HL-60/S4 treated with retinoic acid at 250 ng/mL for 4 days and 3 days (cell line): ENCODE measurements around the gene STOX2.
"Not testable (repeated sequence)": the region's sequence is repeated elsewhere in the genome, so short reads cannot be mapped to it uniquely, and the experiment has no call there.

Experiments used
- in situ Hi-C: fragments of 300-500 bp; cut with MboI; formaldehyde crosslinking; loops from 2 replicates; pipeline ENCODE4 v1.7.0; 2022; ENCODE audit warnings: low sequenced_read_pairs

STOX2 gene

DNA sequence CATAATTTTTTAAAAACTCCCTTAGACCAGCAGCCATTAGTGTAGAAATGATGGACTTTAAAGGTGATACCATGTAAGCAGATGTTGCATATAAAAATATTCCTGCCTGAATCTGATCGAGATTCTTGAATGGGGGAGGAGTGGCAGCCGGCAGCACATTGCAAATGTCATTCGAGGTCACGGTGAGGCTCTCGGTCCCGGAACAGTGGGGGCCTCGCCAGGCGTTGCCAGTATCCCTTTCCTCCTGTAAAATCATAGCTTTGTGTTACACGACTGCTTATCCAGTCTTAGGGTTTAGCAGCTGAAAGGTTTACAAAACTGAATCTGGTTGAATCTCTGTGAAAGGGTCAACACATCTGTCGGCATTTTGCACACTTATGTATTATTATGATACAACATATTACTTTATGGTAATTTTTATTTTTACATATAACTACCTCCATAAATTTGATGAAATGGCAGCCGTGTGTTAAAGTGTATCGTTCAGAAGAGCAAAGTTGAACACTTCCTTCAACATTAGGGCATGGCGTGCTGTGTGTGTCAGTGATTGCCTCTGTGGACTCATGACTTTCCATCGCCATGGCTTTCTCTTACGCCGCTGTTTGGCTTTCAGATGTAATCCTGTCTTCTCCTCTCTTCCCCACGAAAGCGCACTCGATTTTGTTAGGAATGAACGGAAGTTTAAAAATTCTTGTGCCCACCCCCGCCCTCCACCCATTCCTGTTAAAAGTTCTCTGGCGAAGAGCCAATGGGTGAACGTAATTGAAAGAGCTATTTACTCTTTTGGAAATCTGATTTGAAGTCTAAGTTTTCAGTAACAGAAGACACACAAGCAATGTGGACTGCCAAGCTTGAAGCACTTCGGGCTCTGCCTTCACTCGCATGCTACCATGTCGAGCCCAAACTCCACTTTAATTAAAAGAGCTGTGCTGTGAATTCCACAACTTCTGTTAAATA, 114.8 kb downstream of the STOX2 start:
- in situ Hi-C loops, result no loop called here

DNA sequence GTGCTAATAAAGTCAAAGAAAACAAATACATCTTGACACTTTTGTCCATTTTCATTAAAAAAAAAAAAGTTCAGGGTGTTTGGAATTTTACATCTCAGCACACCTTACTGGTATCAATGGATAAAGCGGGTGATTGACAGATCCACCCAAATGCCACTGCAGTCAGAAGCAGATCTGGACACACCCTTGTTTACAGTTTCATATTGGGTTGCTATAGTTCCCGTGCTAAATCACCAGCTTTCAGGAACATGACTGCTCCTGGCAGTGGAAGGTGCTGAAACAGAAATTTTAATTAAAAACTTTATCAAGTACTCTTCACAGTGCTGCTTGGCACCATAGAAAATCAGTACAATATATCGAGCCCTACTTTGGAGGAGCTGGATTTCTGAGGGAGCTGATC, 116.3 kb downstream of the STOX2 start:
- in situ Hi-C loops, result no loop called here

- in situ Hi-C loops, result no loop called here
These were observed 117.7 kb downstream of the STOX2 start for GRCh38 chr4:184022679-184023383.

GRCh38 chr4:184024637-184025036, 119.5 kb downstream of the STOX2 start:
- in situ Hi-C loops, result no loop called here

DNA sequence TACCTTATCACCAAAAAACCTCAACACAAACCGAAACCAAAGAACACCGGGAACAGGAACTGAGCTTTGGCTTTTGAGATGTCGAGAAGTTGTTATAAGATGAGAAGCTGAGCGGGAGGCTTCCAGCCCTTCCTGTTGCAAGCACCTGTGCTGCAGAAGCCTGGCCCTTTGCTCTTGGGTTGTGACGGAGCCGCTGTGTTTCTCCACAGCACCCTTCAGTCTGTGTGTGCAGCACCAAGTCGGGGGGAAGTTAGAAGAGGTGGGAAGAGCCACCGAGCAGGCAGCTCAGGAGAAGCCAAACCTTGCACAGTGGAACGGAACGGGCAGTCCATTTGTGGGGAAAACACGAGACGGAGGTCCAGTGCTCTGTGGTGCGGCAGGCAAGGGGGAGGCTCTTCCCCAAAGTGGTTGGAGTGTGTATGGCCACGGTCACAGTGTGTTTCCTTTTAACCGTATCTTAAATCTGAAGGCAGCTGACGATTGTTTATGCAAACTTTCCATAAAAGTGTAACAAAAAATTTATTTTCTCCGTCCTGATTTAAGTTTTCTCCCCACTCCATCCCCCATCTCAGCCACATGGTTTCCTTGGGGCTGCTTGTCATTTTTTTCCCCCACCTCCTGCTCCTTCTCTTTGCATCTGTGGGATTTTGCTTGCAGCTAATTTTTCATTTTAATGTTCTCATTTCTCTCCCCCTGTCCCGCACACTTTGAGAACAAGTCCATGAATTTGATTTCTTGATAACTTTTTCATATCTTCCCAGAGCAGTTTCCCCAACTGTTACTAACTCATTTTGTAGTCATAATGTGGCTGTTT, 123.7 kb downstream of the STOX2 start:
- in situ Hi-C loops, result no loop called here

DNA sequence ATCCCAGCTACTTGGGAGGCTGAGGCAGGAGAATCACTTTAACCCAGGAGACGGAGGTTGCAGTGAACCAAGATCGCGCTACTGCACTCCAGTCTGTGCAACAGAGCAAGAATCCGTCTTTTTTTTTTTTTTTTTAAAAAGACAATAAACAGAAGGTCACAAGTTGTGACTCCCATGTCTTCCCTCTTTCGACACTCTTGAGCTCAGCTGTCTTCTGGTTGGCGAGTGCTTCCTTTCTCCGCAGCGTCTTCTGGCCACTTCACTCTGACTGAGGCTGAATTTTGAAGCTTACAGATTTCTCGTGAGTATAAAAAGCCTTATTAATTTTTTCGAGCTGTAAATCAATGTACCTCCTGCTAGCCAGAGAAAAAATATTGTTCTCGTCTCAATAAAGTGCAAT, 124.9 kb downstream of the STOX2 start:
- in situ Hi-C loops, result no loop called here

- in situ Hi-C loops, result no loop called here
These were observed 125.7 kb downstream of the STOX2 start for GRCh38 chr4:184030764-184031163.

- in situ Hi-C loops, result no loop called here
These were observed 127.0 kb downstream of the STOX2 start for GRCh38 chr4:184032091-184032490.

DNA sequence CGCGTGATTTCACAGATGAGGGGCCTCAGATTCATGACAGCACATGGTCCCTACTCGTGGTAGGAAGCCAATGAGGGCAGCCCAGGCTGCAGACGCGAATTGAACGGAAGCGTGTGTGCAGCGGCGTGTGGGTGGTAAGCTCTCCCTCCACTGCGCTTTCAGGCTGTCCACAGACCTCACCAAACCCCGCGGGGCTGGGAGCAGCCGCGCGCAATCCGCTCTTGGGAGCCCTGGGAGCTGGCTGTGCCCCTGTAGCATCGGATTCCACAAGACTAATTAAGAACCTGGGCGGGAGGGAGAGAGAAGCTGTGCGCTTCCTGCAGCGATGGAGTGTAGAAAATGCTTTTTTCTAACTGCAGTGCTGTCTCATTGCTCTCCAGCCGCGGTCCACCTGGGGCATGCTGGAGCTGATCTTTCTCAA, 134.9 kb downstream of the STOX2 start:
- in situ Hi-C loops, result no loop called here

- in situ Hi-C loops, result no loop called here
These were observed 136.0 kb downstream of the STOX2 start for GRCh38 chr4:184041156-184041555.

DNA sequence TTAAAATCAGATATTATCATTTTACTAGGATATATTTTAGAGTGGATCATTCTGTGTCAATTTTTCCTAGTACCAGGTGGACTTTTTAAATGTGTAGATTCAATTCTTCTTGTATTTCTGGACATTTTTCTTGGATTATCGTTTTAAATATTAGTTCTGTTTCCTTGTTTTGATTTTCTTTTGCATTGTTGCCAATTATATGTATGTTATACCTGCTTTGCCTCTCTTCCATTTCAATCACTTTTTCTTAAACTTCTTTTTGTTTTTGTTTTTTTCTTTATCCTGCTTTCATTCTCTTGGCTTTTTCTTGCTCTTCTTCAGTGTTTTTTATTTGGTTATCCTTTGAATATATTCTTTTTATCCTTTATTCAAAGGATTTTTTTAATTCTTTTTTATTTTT, 141.0 kb downstream of the STOX2 start:
- in situ Hi-C loops, result no loop called here

GRCh38 chr4:184051262-184051661, 146.2 kb downstream of the STOX2 start:
- in situ Hi-C loops, result not testable (repeated sequence)

DNA sequence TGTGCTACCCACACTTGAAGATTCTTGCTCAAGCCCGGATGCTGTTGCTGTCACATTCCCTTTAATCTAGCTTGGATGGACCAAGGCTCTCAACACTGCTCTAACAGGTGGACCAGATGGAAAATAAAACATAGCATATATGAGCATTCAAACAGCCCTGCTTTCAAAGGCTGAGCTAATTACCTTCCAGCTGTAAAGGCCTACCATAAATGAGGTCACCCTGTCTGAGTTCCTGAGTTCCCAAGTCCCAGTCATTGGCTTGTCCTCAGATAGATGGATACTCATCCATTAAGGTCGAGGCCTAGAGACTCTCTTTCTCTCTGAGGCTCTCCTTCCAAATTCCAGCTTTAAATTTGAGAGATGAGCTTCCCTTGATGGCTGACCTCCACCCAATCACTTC, 147.5 kb downstream of the STOX2 start:
- in situ Hi-C loops, result no loop called here

GRCh38 chr4:184053434-184053833, 148.3 kb downstream of the STOX2 start:
- in situ Hi-C loops, result no loop called here

DNA sequence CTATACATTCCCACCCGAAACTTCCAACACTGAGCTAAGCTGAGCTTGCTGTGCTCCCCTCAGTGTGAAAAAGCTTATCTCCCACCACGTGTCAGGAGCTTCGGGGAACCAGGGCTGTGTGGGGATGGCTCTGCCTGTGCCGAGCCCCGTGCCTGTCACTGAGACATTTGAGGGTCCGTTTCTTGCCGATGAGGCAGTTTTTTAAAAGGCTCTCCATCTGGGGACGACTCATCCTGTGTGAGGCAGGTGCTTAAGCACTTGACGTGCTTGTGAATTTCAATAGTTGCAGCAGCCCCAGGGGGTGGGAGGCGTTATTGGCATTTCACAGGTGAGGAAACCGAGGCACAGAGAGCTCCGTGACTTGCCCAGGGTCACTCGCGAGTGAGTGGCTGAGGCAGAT, 151.8 kb downstream of the STOX2 start:
- in situ Hi-C loops, result no loop called here

- in situ Hi-C loops, result no loop called here
These were observed 152.9 kb downstream of the STOX2 start for GRCh38 chr4:184058026-184058425.

DNA sequence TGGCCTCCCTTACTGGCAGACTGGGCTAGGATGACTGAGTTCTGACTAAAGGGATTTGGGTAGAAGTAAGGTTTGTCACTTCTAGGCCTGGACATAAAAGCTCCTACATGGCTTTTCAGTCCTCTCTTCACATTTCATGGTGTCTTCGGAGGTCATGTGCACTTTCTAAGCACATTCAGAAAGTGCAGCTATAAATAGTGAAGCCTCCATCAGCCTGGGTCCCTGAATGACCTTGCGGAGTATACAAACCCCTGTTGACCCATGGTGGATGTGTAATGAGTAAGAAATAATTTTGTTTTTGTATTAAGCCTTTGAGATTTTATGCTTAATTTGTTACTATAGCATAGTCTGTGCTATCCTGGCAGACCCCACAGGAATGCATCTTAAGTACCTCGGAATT, 154.0 kb downstream of the STOX2 start:
- in situ Hi-C loops, result no loop called here

- in situ Hi-C loops, result no loop called here
These were observed 156.5 kb downstream of the STOX2 start for GRCh38 chr4:184061582-184061981.

- in situ Hi-C loops, result no loop called here
These were observed 157.7 kb downstream of the STOX2 start for GRCh38 chr4:184062769-184063168.

DNA sequence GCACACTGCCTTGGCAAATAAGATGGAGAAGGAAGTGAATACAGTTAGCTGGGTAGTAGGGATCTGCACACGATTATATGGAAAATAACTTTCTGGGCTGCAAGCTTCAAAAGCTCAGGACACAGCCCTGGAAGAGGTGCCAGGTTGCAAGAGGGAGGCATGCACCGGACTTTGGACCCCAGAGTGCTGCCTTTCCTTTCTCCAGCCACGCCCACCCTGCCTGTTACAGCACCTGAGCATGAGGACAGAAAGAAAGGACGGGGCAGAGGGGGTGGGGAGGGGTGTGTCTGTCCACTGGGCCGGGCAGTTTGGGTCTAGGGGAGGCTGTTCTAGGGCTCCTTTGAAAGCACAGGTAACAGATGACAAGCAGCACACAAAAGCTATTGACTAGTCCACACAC, 159.8 kb downstream of the STOX2 start:
- in situ Hi-C loops, result no loop called here

- in situ Hi-C loops, result no loop called here
These were observed 161.6 kb downstream of the STOX2 start for GRCh38 chr4:184066584-184067300.
